Hepatocyte (in vitro differentiated cells): Measurements from ENCODE around the gene STK17A. TPM values are rescaled to one million over a fixed set of nuclear protein-coding genes. Genes with fewer than 3 reads are reported as not detected.

Source experiments
- DNase-seq: peaks from one replicate; pipeline ENCODE4 v3.0.0-alpha.2; 2016; ENCODE audit warnings: low spot score
- H2AFZ ChIP-seq: fragments of 200-600 bp; sonication (generic); 2 replicates; pipeline ENCODE4 v1.6.0; 2016; ENCODE audit warnings: antibody characterized with exemption, mild to moderate bottlenecking
- H3K27ac ChIP-seq: fragments of 200-600 bp; sonication (generic); 2 replicates; pipeline ENCODE4 v1.5.1; 2016; ENCODE audit warnings: mild to moderate bottlenecking
- H3K27me3 ChIP-seq: fragments of 200-600 bp; sonication (generic); 2 replicates; pipeline ENCODE4 v1.6.1; 2016
- H3K36me3 ChIP-seq: fragments of 200-600 bp; sonication (generic); replicated peaks from 2 replicates; pipeline ENCODE4 v1.5.1; 2016; ENCODE audit warnings: low read depth; ENCODE audit not compliant: insufficient read depth
- H3K4me1 ChIP-seq: fragments of 200-600 bp; sonication (generic); 2 replicates; pipeline ENCODE4 v1.5.1; 2016; ENCODE audit warnings: mild to moderate bottlenecking, moderate library complexity; ENCODE audit not compliant: insufficient read depth
- H3K4me2 ChIP-seq: fragments of 200-600 bp; sonication (generic); 2 replicates; pipeline ENCODE4 v1.6.0; 2016
- H3K4me3 ChIP-seq: fragments of 200-600 bp; sonication (generic); 2 replicates; pipeline ENCODE4 v1.5.1; 2016; ENCODE audit warnings: mild to moderate bottlenecking
- H3K79me2 ChIP-seq: fragments of 200-600 bp; sonication (generic); 2 replicates; pipeline ENCODE4 v1.6.0; 2017; ENCODE audit warnings: mild to moderate bottlenecking
- H3K9me2 ChIP-seq: fragments of 200-600 bp; sonication (generic); replicated peaks from 2 replicates; pipeline ENCODE4 v1.6.0; 2017; ENCODE audit warnings: mild to moderate bottlenecking; ENCODE audit not compliant: insufficient read depth
- H3K9me3 ChIP-seq: fragments of 200-600 bp; sonication (generic); 2 replicates; pipeline ENCODE4 v1.5.1; 2016; ENCODE audit warnings: low read depth, mild to moderate bottlenecking
- H4K20me1 ChIP-seq: fragments of 200-600 bp; sonication (generic); 2 replicates; pipeline ENCODE4 v1.6.0; 2016; ENCODE audit warnings: mild to moderate bottlenecking; ENCODE audit not compliant: insufficient read depth, poor library complexity, severe bottlenecking
- CTCF ChIP-seq: fragments of 200-600 bp; sonication (generic); IDR thresholded peaks from 2 replicates; pipeline ENCODE4 v1.5.1; 2016; ENCODE audit warnings: antibody characterized with exemption, mild to moderate bottlenecking; ENCODE audit not compliant: poor library complexity
- EZH2 ChIP-seq: fragments of 200-600 bp; sonication (generic); IDR thresholded peaks from 2 replicates; pipeline ENCODE4 v1.6.1; 2016; ENCODE audit warnings: antibody characterized with exemption, mild to moderate bottlenecking, borderline replicate concordance
- EZH2phosphoT487 ChIP-seq: fragments of 200-600 bp; sonication (generic); IDR thresholded peaks from one replicate; pipeline ENCODE4 v1.6.1; 2018; ENCODE audit warnings: antibody characterized with exemption, mild to moderate bottlenecking, low read depth, moderate library complexity; ENCODE audit not compliant: unreplicated experiment, severe bottlenecking
- WGBS: methylation state at CpG from one replicate; pipeline ENCODE4 v1.1.6; 2016; ENCODE audit warnings: low lambda C conversion rate; ENCODE audit errors: missing lambda C conversion rate; 5-methylcytosine and 5-hydroxymethylcytosine counted together
- polyA plus RNA-seq: library from polyadenylated mRNA; unstranded; fragments of >200 nt; fragmentation: Nextera tagmentation; extraction: Ambion mirVana; gene quantifications from 2 replicates; pipeline ENCODE4 v1.2.1, GENCODE V29; 2016
- total RNA-seq: library from RNA; depleted of rRNA; stranded (reverse); fragments of >200 nt; gene quantifications from 2 replicates; pipeline ENCODE4 v1.2.3, GENCODE V29; 2014

The STK17A gene
- total and polyA plus RNA-seq, 2 experiments from 2014 or later = 21.1 to 23.6 TPM

GRCh38 chr7:43546231-43546630, 36.7 kb upstream of the STK17A start:
- H3K27ac ChIP-seq = no peak overlapping the region

GRCh38 chr7:43550427-43550826, 32.5 kb upstream of the STK17A start:
- Histone ChIP-seq H3K4me2 (no peak overlapping the region), H3K4me3 (no peak overlapping the region), H3K9me2 (no peaks in the 10 kb centered on the region), H4K20me1 (no peaks in the 10 kb centered on the region), H2AFZ (no peak overlapping the region), H3K4me1 (no peaks in the 10 kb centered on the region), H3K79me2 (no peaks in the 10 kb centered on the region), H3K9me3 (no peaks in the 10 kb centered on the region), H3K27ac (no peak overlapping the region), H3K27me3 (no peaks in the 10 kb centered on the region), H3K36me3 (no peaks in the 10 kb centered on the region)
- DNase-seq = no peak
- 98% methylated on average over 16 of the region's 16 CpGs for WGBS
- TF ChIP-seq EZH2phosphoT487 (no peak), CTCF (no peak), EZH2 (no peak)

More at GRCh38 chr7:43546231-43546630, 36.7 kb upstream of the STK17A start:
- H3K79me2 ChIP-seq = no peaks in the 10 kb centered on the region
- no peak overlapping the region for H3K4me2 ChIP-seq
- no peaks in the 10 kb centered on the region for H3K4me1 ChIP-seq
- H2AFZ ChIP-seq = no peak overlapping the region
- no peak overlapping the region for H3K4me3 ChIP-seq
- no peak for TF ChIP-seq EZH2phosphoT487
- TF ChIP-seq CTCF = no peak
- TF ChIP-seq EZH2 = no peak
- no peaks in the 10 kb centered on the region for H3K27me3 ChIP-seq
- DNase-seq = no peak
- no peaks in the 10 kb centered on the region for H3K9me2 ChIP-seq
- no peaks in the 10 kb centered on the region for H4K20me1 ChIP-seq
- H3K9me3 ChIP-seq = no peaks in the 10 kb centered on the region
- H3K36me3 ChIP-seq = no peaks in the 10 kb centered on the region

DNA sequence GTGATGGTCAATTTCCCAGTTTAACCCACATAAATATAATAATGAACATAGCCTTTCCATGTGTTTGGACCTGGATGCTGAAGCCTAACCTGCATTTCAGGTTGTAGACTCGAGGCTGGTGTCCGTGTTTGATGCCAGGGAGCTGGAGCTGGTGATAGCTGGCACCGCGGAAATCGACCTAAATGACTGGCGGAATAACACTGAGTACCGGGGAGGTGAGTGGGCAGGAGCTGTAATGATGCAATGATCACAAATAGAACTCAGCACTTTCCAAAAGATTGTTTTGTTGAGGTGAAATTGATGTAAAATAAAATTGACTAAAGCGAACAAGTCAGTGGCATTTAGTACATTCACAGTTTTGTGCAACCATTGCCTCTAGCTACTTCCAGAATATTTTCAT, 30.8 kb upstream of the STK17A start:
- H3K27ac ChIP-seq = no peak overlapping the region
- H3K36me3 ChIP-seq = no peaks in the 10 kb centered on the region
- no peak for TF ChIP-seq CTCF
- TF ChIP-seq EZH2phosphoT487 = no peak
- TF ChIP-seq EZH2 = no peak
- H3K4me3 ChIP-seq = no peak overlapping the region
- H2AFZ ChIP-seq = no peak overlapping the region
- H4K20me1 ChIP-seq = no peaks in the 10 kb centered on the region
- no peaks in the 10 kb centered on the region for H3K4me1 ChIP-seq
- no peak overlapping the region for H3K4me2 ChIP-seq
- no peaks in the 10 kb centered on the region for H3K79me2 ChIP-seq
- H3K27me3 ChIP-seq = no peaks in the 10 kb centered on the region
- H3K9me3 ChIP-seq = no peaks in the 10 kb centered on the region
- no peaks in the 10 kb centered on the region for H3K9me2 ChIP-seq
- DNase-seq = no peak
- 95% methylated on average over 8 of the region's 8 CpGs for WGBS

GRCh38 chr7:43553999-43554398, 28.9 kb upstream of the STK17A start:
- TF ChIP-seq EZH2phosphoT487 (no peak), CTCF (no peak), EZH2 (no peak)
- Histone ChIP-seq H4K20me1 (no peaks in the 10 kb centered on the region), H2AFZ (no peak overlapping the region), H3K27ac (no peak overlapping the region), H3K4me3 (no peak overlapping the region), H3K4me2 (no peak overlapping the region), H3K9me3 (no peaks in the 10 kb centered on the region), H3K9me2 (no peaks in the 10 kb centered on the region), H3K4me1 (no peaks in the 10 kb centered on the region), H3K79me2 (no peaks in the 10 kb centered on the region), H3K36me3 (no peaks in the 10 kb centered on the region), H3K27me3 (no peaks in the 10 kb centered on the region)
- DNase-seq = no peak
- 90% methylated on average over 3 of the region's 3 CpGs for WGBS
